Kidney epithelial cell (primary cell): ENCODE data around the gene ZNF592. TPM values are rescaled to one million over a fixed set of nuclear protein-coding genes. Genes with fewer than 3 reads are reported as not detected.
"Not testable (repeated sequence)": the region's sequence is repeated elsewhere in the genome, so short reads cannot be mapped to it uniquely, and the experiment has no call there.

ENCODE experiments used
- DNase-seq: peaks from one replicate; pipeline ENCODE4 v3.0.0-alpha.2; 2010; ENCODE audit warnings: low read depth
- H3K27me3 ChIP-seq: 2 replicates; pipeline ENCODE4 v1.6.0; 2011; ENCODE audit warnings: low read length; ENCODE audit not compliant: control insufficient read depth, insufficient read depth
- H3K36me3 ChIP-seq: 2 replicates; pipeline ENCODE4 v1.5.1; 2011; ENCODE audit warnings: low read length; ENCODE audit not compliant: control insufficient read depth, insufficient read depth
- H3K4me3 ChIP-seq: 2 replicates; pipeline ENCODE4 v1.5.1; 2011; ENCODE audit warnings: low read depth, mild to moderate bottlenecking, control low read depth, low read length
- total RNA-seq: library from RNA; depleted of rRNA; stranded (reverse); fragments of >200 nt; gene quantifications from 2 replicates; pipeline ENCODE4 v1.2.3, GENCODE V29; 2015
- TF ChIP-seq, protein P1 (sequence below): IDR thresholded peaks from 2 replicates; pipeline ENCODE4 v1.5.1; 2011; ENCODE audit warnings: mild to moderate bottlenecking, moderate library complexity, low read length, control low read depth, inconsistent platforms; ENCODE audit not compliant: insufficient read depth, poor library complexity, severe bottlenecking

The ZNF592 gene
- total RNA-seq, 1 donor from 2014 or later: 18.8 TPM

DNA sequence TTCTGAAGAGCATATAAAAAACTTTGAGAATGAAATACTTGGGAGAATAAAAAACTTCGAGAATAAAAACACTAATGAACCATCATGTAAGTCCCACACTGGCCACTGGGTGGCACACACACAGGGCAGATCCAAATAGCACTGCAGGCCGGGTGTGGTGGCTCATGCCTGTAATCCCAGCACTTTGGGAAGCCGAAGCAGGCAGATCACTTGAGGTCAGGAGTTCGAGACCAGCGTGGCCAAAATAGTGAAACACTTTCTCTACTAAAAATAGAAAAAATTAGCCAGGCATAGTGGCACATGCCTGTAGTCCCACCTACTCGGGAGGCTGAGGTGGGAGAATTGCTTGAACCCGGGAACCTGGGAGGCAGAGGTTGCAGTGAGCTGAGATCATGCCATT lies 97.2 kb downstream of the ZNF592 start:
- DNase-seq, H3K27me3 ChIP-seq, H3K4me3 ChIP-seq: not testable (repeated sequence)

DNA sequence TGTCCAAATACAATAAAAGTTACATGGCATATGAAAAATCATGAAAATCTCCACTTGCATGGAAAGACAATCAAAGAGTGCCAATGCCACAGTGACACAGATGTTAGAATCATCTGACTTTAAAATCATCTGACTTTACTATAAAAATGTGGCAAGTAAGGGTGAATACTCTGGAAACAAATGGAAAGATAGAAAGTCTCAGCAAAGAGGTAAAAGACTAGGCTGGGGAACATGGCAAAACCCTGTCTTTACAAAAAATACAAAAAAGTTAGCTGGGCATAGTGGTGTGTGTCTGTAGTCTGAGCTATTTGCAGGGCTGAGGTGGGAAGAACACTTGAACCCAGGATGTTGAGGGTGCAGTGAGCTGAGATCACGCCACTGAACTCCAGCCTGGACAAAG lies 97.9 kb downstream of the ZNF592 start:
- Histone ChIP-seq H3K4me3 (no peak overlapping the region), H3K36me3 (no peaks in the 10 kb centered on the region), H3K27me3 (no peaks in the 10 kb centered on the region)
- TF ChIP-seq, protein P1, sequence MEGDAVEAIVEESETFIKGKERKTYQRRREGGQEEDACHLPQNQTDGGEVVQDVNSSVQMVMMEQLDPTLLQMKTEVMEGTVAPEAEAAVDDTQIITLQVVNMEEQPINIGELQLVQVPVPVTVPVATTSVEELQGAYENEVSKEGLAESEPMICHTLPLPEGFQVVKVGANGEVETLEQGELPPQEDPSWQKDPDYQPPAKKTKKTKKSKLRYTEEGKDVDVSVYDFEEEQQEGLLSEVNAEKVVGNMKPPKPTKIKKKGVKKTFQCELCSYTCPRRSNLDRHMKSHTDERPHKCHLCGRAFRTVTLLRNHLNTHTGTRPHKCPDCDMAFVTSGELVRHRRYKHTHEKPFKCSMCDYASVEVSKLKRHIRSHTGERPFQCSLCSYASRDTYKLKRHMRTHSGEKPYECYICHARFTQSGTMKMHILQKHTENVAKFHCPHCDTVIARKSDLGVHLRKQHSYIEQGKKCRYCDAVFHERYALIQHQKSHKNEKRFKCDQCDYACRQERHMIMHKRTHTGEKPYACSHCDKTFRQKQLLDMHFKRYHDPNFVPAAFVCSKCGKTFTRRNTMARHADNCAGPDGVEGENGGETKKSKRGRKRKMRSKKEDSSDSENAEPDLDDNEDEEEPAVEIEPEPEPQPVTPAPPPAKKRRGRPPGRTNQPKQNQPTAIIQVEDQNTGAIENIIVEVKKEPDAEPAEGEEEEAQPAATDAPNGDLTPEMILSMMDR: no peak
- DNase-seq: no peak

More for the DNA sequence above, 97.2 kb downstream of the ZNF592 start:
- TF ChIP-seq, protein P1: peak; percentile 37
- not testable (repeated sequence) for H3K36me3 ChIP-seq

DNA sequence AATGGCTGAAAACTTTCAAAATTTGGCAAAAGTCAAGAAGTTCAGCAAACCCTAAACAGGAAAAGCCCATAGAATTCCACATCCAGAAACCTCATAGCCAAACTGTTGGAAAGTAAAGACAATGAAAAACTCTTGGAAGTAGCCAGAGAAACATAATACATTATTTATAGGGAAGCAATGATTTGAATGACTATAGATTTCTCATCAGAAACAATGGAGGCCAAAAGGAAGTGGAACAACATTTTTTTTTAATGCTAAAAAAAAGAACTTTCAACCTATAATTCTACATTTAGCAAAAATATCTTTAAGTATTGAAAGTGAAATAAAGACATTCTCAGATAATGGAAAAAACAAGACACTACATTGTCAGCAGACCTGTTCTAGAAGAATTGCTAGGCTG lies 99.0 kb downstream of the ZNF592 start:
- DNase-seq: no peak
- Histone ChIP-seq H3K27me3 (no peaks in the 10 kb centered on the region), H3K36me3 (no peaks in the 10 kb centered on the region), H3K4me3 (no peak overlapping the region)
- TF ChIP-seq, protein P1: no peak

DNA sequence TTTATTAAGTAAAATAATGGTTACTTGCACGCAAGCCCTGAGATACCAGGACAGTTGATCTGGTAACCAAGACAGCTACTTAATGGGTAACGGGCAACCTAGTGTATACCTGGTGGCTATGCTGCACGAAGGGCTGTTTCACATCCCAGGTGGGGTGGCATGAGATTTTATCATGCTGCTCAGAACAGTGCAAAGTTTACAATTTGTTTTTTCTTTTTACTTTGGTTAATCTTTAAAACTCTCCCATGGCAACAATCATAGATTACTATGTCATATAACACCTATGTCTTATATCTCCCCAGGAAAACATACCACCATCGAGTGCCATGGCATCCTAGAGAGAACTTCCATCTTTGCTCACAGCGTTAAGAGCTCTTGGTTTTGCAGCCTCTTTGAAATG lies 103.8 kb downstream of the ZNF592 start:
- no peak overlapping the region for H3K4me3 ChIP-seq
- TF ChIP-seq, protein P1: no peak
- peaks cover 2% of the 10 kb centered on the region for H3K36me3 ChIP-seq
- no peaks in the 10 kb centered on the region for H3K27me3 ChIP-seq
- DNase-seq: no peak

DNA sequence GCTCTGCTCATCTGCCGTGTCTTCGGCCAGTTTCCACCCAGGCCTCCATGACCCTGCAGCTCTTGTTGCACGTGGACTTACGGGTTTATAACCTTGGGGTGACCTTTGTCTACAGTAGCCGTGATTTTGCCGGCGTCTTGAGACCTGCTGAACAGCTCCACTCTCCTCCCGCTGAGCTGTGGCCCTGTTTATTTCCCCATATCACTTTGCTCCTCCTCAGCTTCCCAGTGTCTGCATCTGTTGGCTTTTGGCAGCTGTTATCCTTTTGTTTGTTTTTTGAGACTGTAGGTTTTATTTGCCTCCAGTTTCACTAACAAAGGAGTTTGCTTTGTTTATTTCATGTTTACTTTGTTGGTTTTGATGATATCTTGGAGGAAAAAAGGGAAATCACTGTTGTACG lies 106.7 kb downstream of the ZNF592 start:
- TF ChIP-seq, protein P1: no peak
- Histone ChIP-seq H3K36me3 (peaks cover 2% of the 10 kb centered on the region), H3K27me3 (no peaks in the 10 kb centered on the region), H3K4me3 (no peak overlapping the region)
- no peak for DNase-seq

DNA sequence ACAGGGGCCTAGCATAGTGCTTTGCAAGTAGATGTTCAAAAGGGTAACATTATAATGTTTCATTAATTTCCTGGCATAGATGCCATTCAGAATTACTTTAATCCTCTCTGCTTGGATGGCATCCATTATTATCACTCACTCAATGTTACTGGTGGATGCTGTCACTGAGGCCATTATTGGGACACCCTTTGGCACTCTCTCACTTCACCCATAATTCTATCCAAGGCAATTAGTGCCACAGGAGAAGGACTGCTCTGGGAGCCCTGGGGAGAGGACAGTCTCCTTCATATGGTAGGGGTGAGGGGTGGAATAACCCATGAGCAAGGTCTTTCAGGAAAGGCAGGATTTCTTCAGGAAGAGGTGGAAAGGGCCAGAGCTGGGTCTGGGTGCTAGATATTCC lies 107.4 kb downstream of the ZNF592 start:
- no peak for DNase-seq
- H3K36me3 ChIP-seq: peaks cover 2% of the 10 kb centered on the region
- H3K4me3 ChIP-seq: no peak overlapping the region
- H3K27me3 ChIP-seq: no peaks in the 10 kb centered on the region
- TF ChIP-seq, protein P1: no peak
